HG02943 (cell line): ENCODE results near the gene OCEL1.
"Not testable (repeated sequence)": the region's sequence is repeated elsewhere in the genome, so short reads cannot be mapped to it uniquely, and the experiment has no call there.

Source experiments
- ATAC-seq: cut with Tn5 transposase; IDR thresholded peaks from one replicate; pipeline ENCODE4 v1.9.1; 2021; ENCODE audit warnings: mild to moderate bottlenecking, low read depth, moderate library complexity; ENCODE audit not compliant: unreplicated experiment

The OCEL1 gene

GRCh38 chr19:17226002-17226933 lies at the start of gene OCEL1:
TSS of gene OCEL1 (plus strand) at chr19:17226226. CDS start at chr19:17226248, 22 bp downstream.
- peak; percentile 91 for ATAC-seq

GRCh38 chr19:17178291-17178690 lies 47.7 kb upstream of the OCEL1 start:
- no peak for ATAC-seq

- no peak for ATAC-seq
Measured at GRCh38 chr19:17180997-17181702, 44.9 kb upstream of the OCEL1 start.

GRCh38 chr19:17183271-17183761 lies 42.7 kb upstream of the OCEL1 start:
- no peak for ATAC-seq

- ATAC-seq = no peak
Measured at GRCh38 chr19:17183858-17184321, 42.1 kb upstream of the OCEL1 start.

GRCh38 chr19:17184371-17184841 lies 41.6 kb upstream of the OCEL1 start:
- ATAC-seq = no peak

GRCh38 chr19:17185590-17185989 lies 40.4 kb upstream of the OCEL1 start:
- no peak for ATAC-seq

GRCh38 chr19:17191736-17192135 lies 34.3 kb upstream of the OCEL1 start:
- not testable (repeated sequence) for ATAC-seq

- ATAC-seq = no peak
Measured at GRCh38 chr19:17192751-17193150, 33.3 kb upstream of the OCEL1 start.

- ATAC-seq = no peak
Measured at GRCh38 chr19:17194608-17195007, 31.4 kb upstream of the OCEL1 start.

GRCh38 chr19:17195106-17195505 lies 30.9 kb upstream of the OCEL1 start:
- ATAC-seq = no peak

- ATAC-seq = no peak
Measured at GRCh38 chr19:17196610-17197009, 29.4 kb upstream of the OCEL1 start.

GRCh38 chr19:17197666-17198065 lies 28.4 kb upstream of the OCEL1 start:
- no peak for ATAC-seq

GRCh38 chr19:17200408-17201079 lies 25.5 kb upstream of the OCEL1 start:
- ATAC-seq = no peak

GRCh38 chr19:17202249-17202648 lies 23.8 kb upstream of the OCEL1 start:
- no peak for ATAC-seq

- ATAC-seq = no peak
Measured at GRCh38 chr19:17202713-17203112, 23.3 kb upstream of the OCEL1 start.

GRCh38 chr19:17205237-17206140 lies 20.5 kb upstream of the OCEL1 start:
- no peak for ATAC-seq

GRCh38 chr19:17206736-17207581 lies 19.1 kb upstream of the OCEL1 start:
- no peak for ATAC-seq
